Mammary epithelial cell (primary cell): ENCODE data around the gene HDGFL2.

Experiments
- EZH2 ChIP-seq: IDR thresholded peaks from 2 replicates; pipeline ENCODE4 v1.6.1; 2012; ENCODE audit warnings: low read length, inconsistent platforms, borderline replicate concordance
- TF ChIP-seq, protein P1 (sequence below), 2 donors: IDR thresholded peaks in 1 of 2; conservative IDR thresholded peaks in 1 of 2; 2 replicates each; pipeline ENCODE4 v1.5.1; 2011 to 2012; ENCODE audit warnings: inconsistent platforms in 2 of 2, low read length in 2 of 2, mild to moderate bottlenecking in 2 of 2, control low read depth in 1 of 2, low read depth in 1 of 2; ENCODE audit not compliant: insufficient read depth in 1 of 2; ENCODE audit errors: extremely low read depth in 1 of 2

DNA sequence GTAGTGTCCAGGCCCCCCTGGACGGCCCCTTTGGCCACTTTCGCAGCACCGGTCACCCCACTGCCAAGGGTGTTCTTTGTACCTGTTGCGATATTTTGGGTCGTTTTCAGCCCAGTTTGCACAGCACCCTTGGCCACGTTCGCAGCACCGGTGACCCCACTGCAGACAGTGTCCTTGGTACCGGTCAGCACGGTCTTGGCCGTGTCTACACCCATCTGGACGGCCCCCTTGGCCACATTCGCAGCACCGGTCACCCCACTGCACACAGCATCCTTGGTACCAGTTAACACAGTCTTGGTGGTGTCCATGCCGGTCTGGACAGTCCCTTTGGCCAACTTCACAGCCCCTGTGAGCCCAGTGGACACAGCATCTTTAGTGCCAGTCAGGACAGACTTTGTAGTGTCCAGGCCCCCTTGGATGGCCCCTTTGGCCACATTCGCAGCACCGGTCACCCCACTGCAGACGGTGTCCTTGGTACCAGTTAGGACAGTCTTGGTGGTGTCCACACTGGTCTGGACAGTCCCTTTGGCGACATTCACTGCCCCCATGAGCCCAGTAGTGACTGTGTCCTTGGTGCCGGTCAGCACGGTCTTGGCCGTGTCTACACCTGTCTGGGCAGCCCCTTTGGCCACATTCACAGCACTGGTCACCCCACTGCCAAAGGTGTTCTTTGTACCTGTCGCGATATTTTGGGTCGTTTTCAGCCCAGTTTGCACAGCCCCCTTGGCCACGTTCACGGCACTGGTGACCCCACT is 39.4 kb downstream of the HDGFL2 start:
- no peak for TF ChIP-seq EZH2
- TF ChIP-seq, protein P1, sequence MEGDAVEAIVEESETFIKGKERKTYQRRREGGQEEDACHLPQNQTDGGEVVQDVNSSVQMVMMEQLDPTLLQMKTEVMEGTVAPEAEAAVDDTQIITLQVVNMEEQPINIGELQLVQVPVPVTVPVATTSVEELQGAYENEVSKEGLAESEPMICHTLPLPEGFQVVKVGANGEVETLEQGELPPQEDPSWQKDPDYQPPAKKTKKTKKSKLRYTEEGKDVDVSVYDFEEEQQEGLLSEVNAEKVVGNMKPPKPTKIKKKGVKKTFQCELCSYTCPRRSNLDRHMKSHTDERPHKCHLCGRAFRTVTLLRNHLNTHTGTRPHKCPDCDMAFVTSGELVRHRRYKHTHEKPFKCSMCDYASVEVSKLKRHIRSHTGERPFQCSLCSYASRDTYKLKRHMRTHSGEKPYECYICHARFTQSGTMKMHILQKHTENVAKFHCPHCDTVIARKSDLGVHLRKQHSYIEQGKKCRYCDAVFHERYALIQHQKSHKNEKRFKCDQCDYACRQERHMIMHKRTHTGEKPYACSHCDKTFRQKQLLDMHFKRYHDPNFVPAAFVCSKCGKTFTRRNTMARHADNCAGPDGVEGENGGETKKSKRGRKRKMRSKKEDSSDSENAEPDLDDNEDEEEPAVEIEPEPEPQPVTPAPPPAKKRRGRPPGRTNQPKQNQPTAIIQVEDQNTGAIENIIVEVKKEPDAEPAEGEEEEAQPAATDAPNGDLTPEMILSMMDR (conservative IDR thresholded peaks at IDR 0.05 in 1 of 2, IDR thresholded peaks at IDR 0.05 in 1 of 2; ENCODE audit: extremely low read depth in 1 of 2, insufficient read depth in 1 of 2, low read depth in 1 of 2, low read length in 2 of 2): no peak
